Activated CD4-positive, alpha-beta T cell treated with anti-CD3 and anti-CD28 coated beads, Interleukin-2, amount 10 ng/mL, durations not matched to agents 24 days and 14 days (primary cell): Measurements from ENCODE around the gene LRRC8D. TPM values are rescaled to one million over a fixed set of nuclear protein-coding genes. Genes with fewer than 3 reads are reported as not detected.

Source experiments
- DNase-seq: peaks from one replicate; pipeline ENCODE4 v3.0.0; 2022
- H3K27ac Mint-ChIP-seq: one replicate; pipeline ENCODE4 v1.8.0; 2022; ENCODE audit warnings: mild to moderate bottlenecking, mixed read lengths
- H3K27me3 Mint-ChIP-seq: one replicate; pipeline ENCODE4 v1.8.0; 2022; ENCODE audit warnings: mixed read lengths
- H3K36me3 Mint-ChIP-seq: one replicate; pipeline ENCODE4 v1.8.0; 2022; ENCODE audit warnings: low read depth, mild to moderate bottlenecking, mixed read lengths
- H3K4me1 Mint-ChIP-seq: one replicate; pipeline ENCODE4 v1.8.0; 2021; ENCODE audit warnings: mixed read lengths
- H3K4me3 Mint-ChIP-seq: one replicate; pipeline ENCODE4 v1.8.0; 2022; ENCODE audit warnings: mild to moderate bottlenecking, moderate library complexity, mixed read lengths
- H3K9me3 Mint-ChIP-seq: one replicate; pipeline ENCODE4 v1.8.0; 2021; ENCODE audit warnings: mixed read lengths
- intact Hi-C: fragments of 100-400 bp; cut with micrococcal nuclease; formaldehyde crosslinking; loops from one replicate; pipeline ENCODE4 v1.15.1; 2023
- total RNA-seq: library from RNA; stranded (reverse); gene quantifications from 2 replicates; pipeline ENCODE4 v1.2.3, GENCODE V29; 2022

Gene LRRC8D
- total RNA-seq, 1 donor from 2014 or later = 44.9 TPM

GRCh38 chr1:89850844-89851415, 30.1 kb downstream of the LRRC8D start:
- H3K4me1 Mint-ChIP-seq = peaks cover 22% of the 10 kb centered on the region
- peaks cover 42% of the 10 kb centered on the region for H3K36me3 Mint-ChIP-seq
- H3K9me3 Mint-ChIP-seq = no peaks in the 10 kb centered on the region
- intact Hi-C loops = no loop called here
- H3K27ac Mint-ChIP-seq = no peak overlapping the region
- H3K27me3 Mint-ChIP-seq = no peaks in the 10 kb centered on the region
- no peak for DNase-seq
- H3K4me3 Mint-ChIP-seq = no peak overlapping the region

GRCh38 chr1:89854140-89854539, 33.3 kb downstream of the LRRC8D start:
- intact Hi-C loops = no loop called here
- no peaks in the 10 kb centered on the region for H3K9me3 Mint-ChIP-seq
- H3K4me1 Mint-ChIP-seq = peaks cover 11% of the 10 kb centered on the region
- no peaks in the 10 kb centered on the region for H3K27me3 Mint-ChIP-seq
- no peak overlapping the region for H3K4me3 Mint-ChIP-seq
- no peak for DNase-seq
- H3K27ac Mint-ChIP-seq = no peak overlapping the region
- peaks cover 22% of the 10 kb centered on the region for H3K36me3 Mint-ChIP-seq

GRCh38 chr1:89855413-89856123, 34.7 kb downstream of the LRRC8D start:
- Mint-ChIP-seq H3K4me1 (peaks cover 5% of the 10 kb centered on the region), H3K9me3 (no peaks in the 10 kb centered on the region), H3K36me3 (peaks cover 18% of the 10 kb centered on the region), H3K27me3 (no peaks in the 10 kb centered on the region), H3K4me3 (no peak overlapping the region), H3K27ac (no peak overlapping the region)
- DNase-seq = peak; percentile 73
- intact Hi-C loops = loop anchor here (1.0 kb wide), 4 partner anchors 10 to 74 kb away; no protein-coding TSS in a partner anchor

- no peaks in the 10 kb centered on the region for H3K9me3 Mint-ChIP-seq
- peaks cover 38% of the 10 kb centered on the region for H3K4me1 Mint-ChIP-seq
- peak overlapping the region; percentile 55 for H3K4me3 Mint-ChIP-seq
- DNase-seq = no peak
- H3K27me3 Mint-ChIP-seq = no peaks in the 10 kb centered on the region
- peak overlapping the region; percentile 77 for H3K27ac Mint-ChIP-seq
- H3K36me3 Mint-ChIP-seq = peaks cover 51% of the 10 kb centered on the region
- intact Hi-C loops = loop anchor here (2.0 kb wide), 1 partner anchor 14 kb away; no protein-coding TSS in a partner anchor
Observed at GRCh38 chr1:89863165-89863830, 42.5 kb downstream of the LRRC8D start.

- peaks cover 49% of the 10 kb centered on the region for H3K4me1 Mint-ChIP-seq
- H3K9me3 Mint-ChIP-seq = peaks cover 5% of the 10 kb centered on the region
- peaks cover 59% of the 10 kb centered on the region for H3K36me3 Mint-ChIP-seq
- no peak overlapping the region for H3K4me3 Mint-ChIP-seq
- intact Hi-C loops = loop anchor here (1.0 kb wide), 1 partner anchor 10 kb away; no protein-coding TSS in a partner anchor
- no peaks in the 10 kb centered on the region for H3K27me3 Mint-ChIP-seq
- peak overlapping the region; percentile 8 for H3K27ac Mint-ChIP-seq
- no peak for DNase-seq
Observed at GRCh38 chr1:89865498-89866382, 44.9 kb downstream of the LRRC8D start.

GRCh38 chr1:89866568-89866967, 45.7 kb downstream of the LRRC8D start:
- Mint-ChIP-seq H3K36me3 (peaks cover 59% of the 10 kb centered on the region), H3K9me3 (peaks cover 5% of the 10 kb centered on the region), H3K4me1 (peaks cover 52% of the 10 kb centered on the region), H3K27ac (no peak overlapping the region), H3K27me3 (no peaks in the 10 kb centered on the region), H3K4me3 (no peak overlapping the region)
- no peak for DNase-seq
- intact Hi-C loops = no loop called here

- Mint-ChIP-seq H3K27ac (no peak overlapping the region), H3K4me1 (peaks cover 32% of the 10 kb centered on the region), H3K9me3 (peaks cover 5% of the 10 kb centered on the region), H3K4me3 (no peak overlapping the region), H3K36me3 (peaks cover 47% of the 10 kb centered on the region), H3K27me3 (no peaks in the 10 kb centered on the region)
- no peak for DNase-seq
- intact Hi-C loops = no loop called here
Observed at GRCh38 chr1:89870998-89871397, 50.2 kb downstream of the LRRC8D start.

GRCh38 chr1:89871768-89872473, 51.1 kb downstream of the LRRC8D start:
- Mint-ChIP-seq H3K27me3 (no peaks in the 10 kb centered on the region), H3K36me3 (peaks cover 44% of the 10 kb centered on the region), H3K27ac (no peak overlapping the region), H3K9me3 (peaks cover 5% of the 10 kb centered on the region), H3K4me3 (no peak overlapping the region), H3K4me1 (peaks cover 34% of the 10 kb centered on the region)
- DNase-seq = no peak
- intact Hi-C loops = no loop called here

GRCh38 chr1:89872567-89872966, 51.7 kb downstream of the LRRC8D start:
- no peaks in the 10 kb centered on the region for H3K27me3 Mint-ChIP-seq
- DNase-seq = no peak
- intact Hi-C loops = no loop called here
- H3K36me3 Mint-ChIP-seq = peaks cover 40% of the 10 kb centered on the region
- no peak overlapping the region for H3K4me3 Mint-ChIP-seq
- peaks cover 5% of the 10 kb centered on the region for H3K9me3 Mint-ChIP-seq
- H3K4me1 Mint-ChIP-seq = peaks cover 31% of the 10 kb centered on the region
- no peak overlapping the region for H3K27ac Mint-ChIP-seq

- peaks cover 34% of the 10 kb centered on the region for H3K4me1 Mint-ChIP-seq
- intact Hi-C loops = no loop called here
- no peaks in the 10 kb centered on the region for H3K27me3 Mint-ChIP-seq
- peaks cover 40% of the 10 kb centered on the region for H3K36me3 Mint-ChIP-seq
- H3K9me3 Mint-ChIP-seq = peaks cover 5% of the 10 kb centered on the region
- no peak overlapping the region for H3K27ac Mint-ChIP-seq
- no peak overlapping the region for H3K4me3 Mint-ChIP-seq
- no peak for DNase-seq
Observed at GRCh38 chr1:89873288-89873687, 52.5 kb downstream of the LRRC8D start.

- Mint-ChIP-seq H3K9me3 (peaks cover 5% of the 10 kb centered on the region), H3K4me1 (peaks cover 35% of the 10 kb centered on the region), H3K27me3 (no peaks in the 10 kb centered on the region), H3K36me3 (peaks cover 39% of the 10 kb centered on the region), H3K27ac (no peak overlapping the region), H3K4me3 (no peak overlapping the region)
- no peak for DNase-seq
- intact Hi-C loops = no loop called here
Observed at GRCh38 chr1:89873770-89874169, 52.9 kb downstream of the LRRC8D start.

- Mint-ChIP-seq H3K4me1 (peaks cover 25% of the 10 kb centered on the region), H3K27me3 (no peaks in the 10 kb centered on the region), H3K27ac (no peak overlapping the region), H3K4me3 (no peak overlapping the region), H3K36me3 (peaks cover 42% of the 10 kb centered on the region), H3K9me3 (peaks cover 13% of the 10 kb centered on the region)
- no peak for DNase-seq
- intact Hi-C loops = loop anchor here (2.0 kb wide), 1 partner anchor 14 kb away; no protein-coding TSS in a partner anchor
Observed at GRCh38 chr1:89876463-89876862, 55.6 kb downstream of the LRRC8D start.

GRCh38 chr1:89877756-89878155, 56.9 kb downstream of the LRRC8D start:
- peaks cover 22% of the 10 kb centered on the region for H3K9me3 Mint-ChIP-seq
- DNase-seq = no peak
- intact Hi-C loops = loop anchor here (2.0 kb wide), 1 partner anchor 15 kb away; no protein-coding TSS in a partner anchor
- peaks cover 49% of the 10 kb centered on the region for H3K36me3 Mint-ChIP-seq
- no peak overlapping the region for H3K4me3 Mint-ChIP-seq
- no peak overlapping the region for H3K27ac Mint-ChIP-seq
- H3K27me3 Mint-ChIP-seq = no peaks in the 10 kb centered on the region
- peaks cover 20% of the 10 kb centered on the region for H3K4me1 Mint-ChIP-seq
